ENCODE results near the gene STX1A.

DNA sequence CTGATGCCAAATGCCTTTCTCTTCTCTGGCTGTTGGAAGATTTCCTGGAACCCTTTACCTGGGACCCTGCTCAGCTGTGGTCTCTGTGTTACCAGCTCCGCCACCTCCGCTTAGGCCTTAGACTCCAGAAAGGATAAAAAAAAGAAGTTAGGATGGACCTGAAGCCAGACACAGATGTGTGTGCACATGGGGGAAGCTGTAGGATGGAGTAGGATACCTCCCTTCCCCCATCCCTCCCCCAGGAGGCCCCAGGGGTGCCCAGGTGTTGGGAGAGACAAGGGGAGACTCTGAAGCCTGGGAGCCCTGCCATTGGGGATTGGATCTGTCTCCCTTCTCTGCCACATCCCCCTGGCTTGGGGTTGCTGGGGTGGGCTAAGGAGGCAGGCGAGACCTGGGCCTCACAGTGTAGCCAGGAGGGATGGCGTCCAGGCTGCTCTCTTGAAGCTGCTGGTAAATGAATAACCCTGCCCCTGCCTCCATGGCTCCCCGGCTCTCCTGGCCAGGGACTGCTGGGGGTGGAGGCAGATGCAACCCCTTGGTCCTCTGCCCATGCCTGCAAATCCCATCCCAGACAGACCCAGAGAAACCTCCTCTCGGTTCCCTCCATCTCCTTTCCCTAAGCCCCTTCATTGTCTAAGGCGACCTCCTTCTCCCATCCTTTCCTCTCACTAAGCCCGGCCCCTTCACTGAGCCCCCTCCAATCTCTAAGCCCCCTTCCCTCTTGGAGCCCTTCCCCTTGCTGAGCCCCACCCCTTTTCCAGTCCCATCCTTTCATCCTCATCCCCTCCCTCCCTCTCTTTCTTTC is 42.6 kb upstream of the STX1A start:
- TF ChIP-seq YY1 (IDR thresholded peaks at IDR 0.05; ENCODE audit: insufficient read depth, insufficient read length) (no peak), ZNF274 (IDR thresholded peaks at IDR 0.05; ENCODE audit: low read depth, low read length) (no peak)
